HCT116 (cell line): ENCODE measurements around the gene AP4M1.

Source experiments
- CEBPB ChIP-seq: IDR thresholded peaks from 2 replicates; pipeline ENCODE4 v1.6.1; 2012; ENCODE audit warnings: low read depth
- CTCF ChIP-seq, 3 experiments: fragments of 200-600 bp in 1 of 3; sonication (generic) in 1 of 3; IDR thresholded peaks in 2 of 3; conservative IDR thresholded peaks in 1 of 3; 2 replicates each; pipeline ENCODE4 v1.5.1; 2012 to 2017; ENCODE audit warnings: low read depth in 2 of 3, low read length in 2 of 3, antibody characterized with exemption in 1 of 3, borderline replicate concordance in 1 of 3, control low read depth in 1 of 3, mild to moderate bottlenecking in 1 of 3, mixed read lengths in 1 of 3, mixed run types in 1 of 3, moderate library complexity in 1 of 3; ENCODE audit not compliant: insufficient read depth in 1 of 3
- EZH2 ChIP-seq: fragments of 200-600 bp; sonication (generic); IDR thresholded peaks from 2 replicates; pipeline ENCODE4 v1.6.1; 2017; ENCODE audit warnings: antibody characterized with exemption, mixed run types
- MAX ChIP-seq: IDR thresholded peaks from 2 replicates; pipeline ENCODE4 v1.6.1; 2012
- POLR2A ChIP-seq: IDR thresholded peaks from 2 replicates; pipeline ENCODE4 v1.7.0; 2011; ENCODE audit warnings: borderline replicate concordance; ENCODE audit not compliant: insufficient read depth, insufficient read length; ENCODE audit errors: extremely low read depth
- ZBTB33 ChIP-seq: IDR thresholded peaks from 2 replicates; pipeline ENCODE4 v1.6.1; 2011; ENCODE audit warnings: mild to moderate bottlenecking, low read length, moderate library complexity; ENCODE audit not compliant: insufficient replicate concordance; ENCODE audit errors: extremely low read depth
- ZFX ChIP-seq: fragments of 450-650 bp; IDR thresholded peaks from 2 replicates; pipeline ENCODE4 v1.6.1; 2017

- no peak for TF ChIP-seq CTCF (IDR thresholded peaks at IDR 0.05 in 2 of 3, conservative IDR thresholded peaks at IDR 0.05 in 1 of 3; ENCODE audit: borderline replicate concordance in 1 of 3, insufficient read depth in 1 of 3, low read depth in 2 of 3, low read length in 2 of 3)
- TF ChIP-seq EZH2: no peak
- no peak for TF ChIP-seq POLR2A
- no peak for TF ChIP-seq CEBPB
- no peak for TF ChIP-seq ZBTB33
- no peak for TF ChIP-seq MAX
- no peak for TF ChIP-seq ZFX
Measured at GRCh38 chr7:100099452-100099851, 2.0 kb upstream of the AP4M1 start.
